GM18909 (cell line): ENCODE results near the gene RNF141.

Experiments used
- ATAC-seq: cut with Tn5 transposase; IDR thresholded peaks from one replicate; pipeline ENCODE4 v1.9.1; 2021; ENCODE audit warnings: mild to moderate bottlenecking; ENCODE audit not compliant: unreplicated experiment, poor library complexity

RNF141 gene

GRCh38 chr11:10486161-10486840 lies 54.7 kb downstream of the RNF141 start:
- ATAC-seq, result no peak

DNA sequence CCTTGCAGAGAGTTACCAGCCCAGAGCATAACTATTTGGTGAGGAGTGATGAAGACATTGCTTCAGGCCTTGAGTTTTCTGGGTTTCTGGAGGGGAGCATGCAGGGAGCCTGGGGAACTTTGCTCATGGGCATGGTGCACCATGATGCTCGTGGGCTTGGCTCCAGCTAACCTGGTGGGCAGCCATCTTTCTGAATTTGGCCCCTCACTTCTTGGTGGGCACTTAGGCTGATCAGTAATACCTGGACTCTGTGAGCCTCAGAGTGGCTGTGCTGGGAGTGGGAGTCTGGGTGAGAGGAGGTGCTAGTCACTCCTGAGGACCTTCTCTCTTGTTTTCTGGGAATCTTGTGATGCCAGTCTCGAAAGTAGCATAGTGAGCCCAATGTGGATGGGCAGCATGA lies 55.3 kb downstream of the RNF141 start:
- no peak for ATAC-seq

DNA sequence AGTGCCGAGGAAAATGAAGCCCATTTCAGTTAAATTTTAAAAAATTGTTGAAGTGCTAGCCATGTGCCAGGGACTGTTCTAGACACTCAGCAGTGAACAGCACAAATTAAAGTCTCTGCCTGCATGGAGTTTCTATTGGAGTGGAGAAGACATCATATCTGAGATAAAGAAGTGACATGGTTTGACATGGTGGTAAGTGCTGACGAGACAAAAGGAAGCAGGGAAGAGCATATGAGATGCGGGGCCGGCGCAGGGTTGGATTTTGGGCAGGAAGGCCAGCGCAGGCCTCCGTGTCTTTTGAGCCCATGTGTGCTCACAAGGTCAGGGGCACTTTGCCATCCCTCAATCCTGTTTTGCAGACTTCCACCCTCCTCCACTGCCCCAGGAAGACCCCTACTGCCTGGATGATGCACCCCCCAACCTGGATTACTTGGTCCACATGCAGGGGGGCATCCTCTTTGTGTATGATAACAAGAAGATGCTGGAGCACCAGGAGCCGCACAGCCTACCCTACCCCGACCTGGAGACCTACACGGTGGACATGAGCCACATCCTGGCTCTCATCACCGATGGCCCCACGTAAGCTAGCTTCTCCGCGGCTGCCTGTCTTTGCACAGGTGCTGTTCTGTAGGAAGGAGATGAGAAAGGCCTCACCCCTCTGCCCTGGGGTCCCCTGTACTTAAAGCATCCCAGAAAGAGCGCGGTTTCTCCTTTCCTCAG lies 56.4 kb downstream of the RNF141 start:
- no peak for ATAC-seq

DNA sequence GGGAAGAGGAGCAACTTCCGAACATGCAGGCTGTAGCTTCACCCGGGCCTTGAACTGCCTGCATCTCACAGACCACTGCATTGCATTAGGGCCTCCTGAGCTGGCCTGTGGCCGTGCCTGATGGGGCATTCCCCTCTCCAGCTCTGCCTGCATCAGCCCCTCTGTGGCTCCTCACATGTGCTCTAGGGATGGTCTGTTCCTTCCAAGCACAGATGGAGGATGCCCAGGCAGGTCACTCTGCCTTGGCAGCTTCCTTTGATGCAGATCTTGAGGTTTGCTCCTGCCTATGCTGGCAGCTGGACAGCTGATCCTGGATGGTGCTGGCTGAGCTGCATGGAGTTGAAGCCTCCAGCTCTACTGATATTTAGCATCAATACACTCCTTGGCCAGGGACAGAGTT lies 57.4 kb downstream of the RNF141 start:
- no peak for ATAC-seq

DNA sequence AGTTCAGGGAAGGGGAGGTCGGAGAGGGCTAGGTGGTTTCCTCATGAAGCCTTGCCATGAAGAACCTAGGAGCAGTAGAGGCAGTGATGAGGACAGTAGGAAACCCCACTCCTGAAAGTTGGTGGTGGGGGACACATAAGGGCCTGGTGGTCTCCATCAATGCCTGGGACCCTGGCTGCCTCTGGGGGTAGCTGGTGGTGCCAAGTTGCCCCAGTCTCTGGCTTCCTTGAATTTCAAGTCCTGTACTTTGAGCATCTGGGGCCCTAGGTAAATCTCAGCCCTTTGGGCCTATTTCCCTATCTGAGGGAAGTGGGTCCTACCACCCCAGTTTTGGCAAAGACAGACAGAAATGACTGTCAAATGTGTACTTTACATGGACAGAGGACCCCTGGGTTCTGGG lies 57.8 kb downstream of the RNF141 start:
- ATAC-seq, result no peak

DNA sequence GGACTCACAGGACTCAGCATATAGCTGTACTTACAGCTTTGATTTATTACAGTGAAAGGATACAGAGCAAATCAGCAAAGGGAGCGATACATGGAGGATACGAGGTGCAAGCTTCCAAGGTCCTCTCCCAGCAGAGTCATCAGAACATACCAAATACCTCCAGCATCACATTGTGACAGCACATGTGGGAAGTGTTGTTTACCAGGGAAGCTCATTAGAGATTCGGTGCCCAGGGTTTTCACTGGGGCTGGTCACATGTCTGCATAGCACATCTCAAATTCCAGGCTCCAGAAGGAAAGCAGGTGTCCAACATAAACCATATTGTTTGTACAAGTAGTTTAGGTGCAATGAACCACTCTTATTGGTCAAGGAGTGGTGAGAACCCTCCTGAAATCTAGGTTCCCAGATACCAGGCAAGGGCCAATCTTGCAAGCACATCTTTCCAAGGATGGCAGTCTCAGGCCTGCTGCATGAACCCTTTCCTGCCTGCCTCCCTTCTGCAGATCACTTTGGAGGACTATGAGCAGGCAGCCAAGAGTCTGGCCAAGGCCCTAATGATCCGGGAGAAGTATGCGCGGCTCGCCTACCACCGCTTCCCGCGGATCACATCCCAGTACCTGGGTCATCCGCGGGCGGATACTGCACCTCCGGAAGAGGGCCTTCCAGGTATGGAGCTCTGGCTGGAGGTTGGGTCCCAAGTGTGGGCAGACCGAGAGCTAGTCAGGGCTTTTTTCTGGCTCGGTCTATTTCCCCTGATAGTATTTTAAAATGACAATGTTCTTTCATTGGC lies 59.2 kb downstream of the RNF141 start:
- no peak for ATAC-seq

DNA sequence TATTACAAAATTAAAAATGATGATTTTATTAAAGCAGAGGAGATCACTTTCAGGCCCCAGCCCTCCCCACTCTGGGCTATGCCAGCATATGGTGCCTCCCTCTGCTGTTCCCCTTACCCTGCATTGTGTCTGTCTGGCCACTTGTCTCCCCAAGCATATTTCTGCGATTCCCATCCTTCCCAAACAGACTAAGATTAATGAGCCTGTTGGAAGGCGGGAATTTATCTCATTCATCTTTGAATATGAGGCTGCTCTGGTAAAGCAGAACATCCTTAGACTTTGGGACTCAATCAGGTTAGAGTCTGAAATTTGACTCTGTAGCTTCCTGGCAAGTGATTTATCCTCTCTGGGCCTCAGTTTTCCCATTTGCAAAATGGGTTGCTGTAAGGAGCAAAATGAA lies 60.2 kb downstream of the RNF141 start:
- ATAC-seq, result no peak

- ATAC-seq, result no peak
These were observed 61.0 kb downstream of the RNF141 start for GRCh38 chr11:10480026-10480425.

- ATAC-seq, result no peak
These were observed 62.1 kb downstream of the RNF141 start for GRCh38 chr11:10478574-10479550.

DNA sequence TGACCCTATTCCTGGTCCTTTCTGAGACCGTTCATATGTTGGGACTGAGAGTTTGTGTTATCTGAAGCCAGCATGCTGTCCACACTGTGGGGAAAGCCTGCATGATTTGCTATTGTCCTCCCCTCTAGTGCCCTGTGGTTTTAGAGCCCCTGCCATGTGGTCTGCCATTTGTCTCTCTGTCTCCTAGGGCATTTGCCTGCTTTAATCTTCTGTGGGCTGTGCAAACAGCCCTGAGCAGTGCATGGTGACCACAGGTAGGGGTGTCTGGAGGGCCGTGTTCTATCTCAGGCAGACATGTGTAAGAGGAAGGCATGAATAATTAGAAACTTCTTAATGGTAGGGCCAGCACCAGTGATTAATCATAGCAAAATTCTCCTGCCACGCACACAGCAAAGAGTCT lies 62.9 kb downstream of the RNF141 start:
- no peak for ATAC-seq

- ATAC-seq, result no peak
These were observed 63.3 kb downstream of the RNF141 start for GRCh38 chr11:10477690-10478046.

DNA sequence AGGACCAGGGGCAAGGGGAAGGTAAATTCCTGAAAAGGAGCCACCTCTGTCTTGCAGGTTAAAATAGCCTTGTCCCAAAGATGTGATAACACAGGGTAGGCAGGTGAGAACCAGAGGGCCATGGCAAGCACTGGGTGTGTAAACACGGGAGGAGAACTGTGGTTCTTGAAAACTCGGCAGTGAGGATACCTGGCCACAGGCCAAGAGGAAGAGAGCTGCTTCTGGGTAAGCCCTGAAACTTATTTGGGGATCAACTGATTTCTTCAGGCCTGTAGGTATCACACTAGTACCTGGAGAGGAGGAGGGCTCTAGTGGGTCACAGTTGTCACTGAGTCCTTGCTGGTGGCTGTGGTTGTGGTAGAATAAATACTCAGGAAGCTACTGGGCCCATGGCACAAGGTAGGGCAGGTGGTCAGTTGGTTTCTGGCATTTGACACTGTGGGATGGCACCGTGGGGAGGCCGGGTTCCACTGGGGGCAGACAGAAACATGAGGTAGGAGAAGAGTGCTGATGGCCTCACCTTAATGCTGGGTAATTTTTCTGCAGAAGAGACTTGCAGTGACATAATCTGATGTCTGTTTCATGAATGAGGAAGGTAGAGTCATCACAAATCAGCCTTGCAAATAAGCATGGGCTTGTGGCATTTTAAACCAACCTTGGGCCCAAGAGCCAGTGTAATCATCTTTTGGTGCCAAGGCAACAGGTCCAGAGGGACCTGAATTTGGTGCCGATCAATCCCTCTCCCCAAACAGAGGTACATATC lies 63.9 kb downstream of the RNF141 start:
- no peak for ATAC-seq

DNA sequence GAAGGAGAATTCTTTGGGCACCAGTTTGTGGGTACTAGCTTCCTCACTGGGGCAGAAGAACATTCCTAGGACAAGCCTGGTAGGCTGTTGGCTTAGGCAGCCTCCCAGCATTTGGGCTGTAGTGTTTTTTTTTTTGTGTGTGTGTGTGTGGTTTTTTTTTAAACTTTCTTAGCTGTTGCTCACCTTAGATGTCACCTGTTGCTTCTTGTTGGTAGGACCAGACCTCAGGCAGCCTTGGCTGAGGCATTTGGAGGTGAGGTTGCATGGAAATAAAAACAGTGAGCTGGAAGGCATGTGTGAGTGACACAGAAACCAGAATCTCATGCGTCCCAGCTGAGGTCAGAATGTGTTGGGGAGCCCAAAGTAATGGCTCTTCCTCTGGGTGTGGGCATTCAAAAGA lies 64.6 kb downstream of the RNF141 start:
- ATAC-seq, result no peak

DNA sequence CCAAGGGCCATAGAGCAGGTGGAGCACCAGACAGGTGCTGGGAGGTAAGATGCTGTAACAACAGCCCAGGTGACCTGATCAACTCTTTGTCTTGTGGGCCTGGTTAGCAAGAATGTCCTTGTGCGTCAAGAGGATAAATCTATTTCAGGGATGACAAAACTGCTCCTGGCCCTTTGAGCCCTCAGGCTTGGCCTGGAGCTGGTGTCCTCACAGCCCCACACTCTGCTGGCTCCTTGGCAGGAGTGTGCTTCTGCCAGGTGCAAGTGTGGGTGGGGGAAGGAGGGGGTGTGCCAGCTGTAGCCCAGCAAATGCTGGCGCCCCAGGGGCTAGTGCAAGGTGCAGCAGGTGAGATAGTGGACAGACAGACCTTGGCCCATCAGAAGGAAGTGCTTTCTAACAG lies 66.4 kb downstream of the RNF141 start:
- no peak for ATAC-seq

- no peak for ATAC-seq
These were observed 67.6 kb downstream of the RNF141 start for GRCh38 chr11:10473371-10473770.

GRCh38 chr11:10462746-10463300 lies 78.2 kb downstream of the RNF141 start:
- no peak for ATAC-seq
